Measurements from ENCODE around the gene ARL9.

The ARL9 gene

GRCh38 chr4:56505269-56506130 is at the start of gene ARL9:
ARL9 (plus strand) TSS chr4:56505791; CDS start chr4:56505863, 72 bp downstream.
- Mint-ChIP-seq H3K9me3 (no peaks in the 10 kb centered on the region), H3K4me3 (peak within 1 kb of the TSS; percentile 89 to 99 (median 92)), H3K27ac (peak within 1 kb of the TSS in 2 of 3 experiments; percentile 41 to 55), H3K36me3 (ENCODE audit: low read depth) (peaks cover 20% of the 10 kb centered on the region), H3K27me3 (ENCODE audit: low read depth) (peaks cover 33% of the 10 kb centered on the region), H3K4me1 (peaks cover 11% of the 10 kb centered on the region)
- no peak for TF ChIP-seq CTCF (IDR thresholded peaks at IDR 0.05; ENCODE audit: unreplicated experiment in 3 of 3)

GRCh38 chr4:56460085-56460484 is 45.5 kb upstream of the ARL9 start:
- H3K4me3 Mint-ChIP-seq, result no peak overlapping the region
- H3K9me3 Mint-ChIP-seq, result no peaks in the 10 kb centered on the region
- TF ChIP-seq CTCF (IDR thresholded peaks at IDR 0.05; ENCODE audit: unreplicated experiment in 3 of 3), result no peak
- no peaks in the 10 kb centered on the region for H3K27me3 Mint-ChIP-seq (ENCODE audit: low read depth)
- peaks cover 57% of the 10 kb centered on the region for H3K36me3 Mint-ChIP-seq (ENCODE audit: low read depth)
- H3K4me1 Mint-ChIP-seq, result peaks cover 9% of the 10 kb centered on the region
- no peak overlapping the region for H3K27ac Mint-ChIP-seq

- H3K4me3 Mint-ChIP-seq, result peak overlapping the region in 1 of 3 experiments; percentile 2
- no peak overlapping the region for H3K27ac Mint-ChIP-seq
- H3K36me3 Mint-ChIP-seq (ENCODE audit: low read depth), result peaks cover 40% of the 10 kb centered on the region
- H3K9me3 Mint-ChIP-seq, result no peaks in the 10 kb centered on the region
- H3K27me3 Mint-ChIP-seq (ENCODE audit: low read depth), result no peaks in the 10 kb centered on the region
- H3K4me1 Mint-ChIP-seq, result peaks cover 25% of the 10 kb centered on the region
- no peak for TF ChIP-seq CTCF (IDR thresholded peaks at IDR 0.05; ENCODE audit: unreplicated experiment in 3 of 3)
Observed at GRCh38 chr4:56462157-56462556, 43.4 kb upstream of the ARL9 start.

- no peak for TF ChIP-seq CTCF (IDR thresholded peaks at IDR 0.05; ENCODE audit: unreplicated experiment in 3 of 3)
- peaks cover 38% of the 10 kb centered on the region for H3K4me1 Mint-ChIP-seq
- no peak overlapping the region for H3K27ac Mint-ChIP-seq
Observed at GRCh38 chr4:56463711-56464110, 41.9 kb upstream of the ARL9 start.

GRCh38 chr4:56464581-56464980 is 41.0 kb upstream of the ARL9 start:
- no peaks in the 10 kb centered on the region for H3K27me3 Mint-ChIP-seq (ENCODE audit: low read depth)
- TF ChIP-seq CTCF (IDR thresholded peaks at IDR 0.05; ENCODE audit: unreplicated experiment in 3 of 3), result no peak
- peaks cover 27% of the 10 kb centered on the region for H3K36me3 Mint-ChIP-seq (ENCODE audit: low read depth)
- H3K9me3 Mint-ChIP-seq, result no peaks in the 10 kb centered on the region
- peaks cover 47% of the 10 kb centered on the region for H3K4me1 Mint-ChIP-seq
- H3K4me3 Mint-ChIP-seq, result peak overlapping the region; percentile 64 to 99 (median 97)
- peak overlapping the region in 2 of 3 experiments; percentile 7 to 59 for H3K27ac Mint-ChIP-seq

More at GRCh38 chr4:56463711-56464110, 41.9 kb upstream of the ARL9 start:
- Mint-ChIP-seq H3K27me3 (ENCODE audit: low read depth) (no peaks in the 10 kb centered on the region), H3K9me3 (no peaks in the 10 kb centered on the region), H3K4me3 (no peak overlapping the region), H3K36me3 (ENCODE audit: low read depth) (peaks cover 34% of the 10 kb centered on the region)

Measured in nephron (organoid).